ENCODE results near the gene SKIDA1.

DNA sequence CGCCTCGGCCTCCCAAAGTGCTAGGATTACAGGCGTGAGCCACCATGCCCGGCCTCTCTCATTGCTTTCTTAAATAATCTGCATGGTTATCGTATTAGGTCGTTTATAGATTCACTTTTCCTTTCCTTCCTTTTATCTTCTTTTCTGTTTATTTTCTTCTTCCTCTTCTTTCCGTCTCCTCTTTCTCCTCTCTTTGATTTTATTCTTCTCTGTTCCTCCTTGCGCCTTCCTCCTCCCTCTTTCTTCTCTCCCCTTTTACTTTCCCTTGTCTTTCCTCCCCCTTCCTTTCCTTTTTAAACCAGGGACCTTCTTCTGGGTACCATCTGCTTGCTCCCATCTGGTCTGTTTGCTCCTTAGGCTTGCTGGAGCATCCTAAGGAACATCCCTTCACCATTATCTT is 27.2 kb upstream of the SKIDA1 start:
- TF ChIP-seq GLIS3 (CRISPR knock-in tag; IDR thresholded peaks at IDR 0.05) (no peak), SNAI2 (CRISPR knock-in tag; IDR thresholded peaks at IDR 0.05) (no peak), ZFP3 (CRISPR knock-in tag; IDR thresholded peaks at IDR 0.05) (no peak), ISL1 (CRISPR knock-in tag; IDR thresholded peaks at IDR 0.05) (no peak), TCF4 (CRISPR knock-in tag; IDR thresholded peaks at IDR 0.05; ENCODE audit: borderline replicate concordance) (no peak), ZNF8 (CRISPR knock-in tag; IDR thresholded peaks at IDR 0.05) (no peak), ZFP30 (CRISPR knock-in tag; IDR thresholded peaks at IDR 0.05) (no peak)
- TF ChIP-seq, protein P1, sequence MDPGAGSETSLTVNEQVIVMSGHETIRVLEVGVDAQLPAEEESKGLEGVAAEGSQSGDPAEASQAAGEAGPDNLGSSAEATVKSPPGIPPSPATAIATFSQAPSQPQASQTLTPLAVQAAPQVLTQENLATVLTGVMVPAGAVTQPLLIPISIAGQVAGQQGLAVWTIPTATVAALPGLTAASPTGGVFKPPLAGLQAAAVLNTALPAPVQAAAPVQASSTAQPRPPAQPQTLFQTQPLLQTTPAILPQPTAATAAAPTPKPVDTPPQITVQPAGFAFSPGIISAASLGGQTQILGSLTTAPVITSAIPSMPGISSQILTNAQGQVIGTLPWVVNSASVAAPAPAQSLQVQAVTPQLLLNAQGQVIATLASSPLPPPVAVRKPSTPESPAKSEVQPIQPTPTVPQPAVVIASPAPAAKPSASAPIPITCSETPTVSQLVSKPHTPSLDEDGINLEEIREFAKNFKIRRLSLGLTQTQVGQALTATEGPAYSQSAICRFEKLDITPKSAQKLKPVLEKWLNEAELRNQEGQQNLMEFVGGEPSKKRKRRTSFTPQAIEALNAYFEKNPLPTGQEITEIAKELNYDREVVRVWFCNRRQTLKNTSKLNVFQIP (CRISPR knock-in tag; IDR thresholded peaks at IDR 0.05; ENCODE audit: borderline replicate concordance, low read depth): no peak
- TF ChIP-seq, protein P2, sequence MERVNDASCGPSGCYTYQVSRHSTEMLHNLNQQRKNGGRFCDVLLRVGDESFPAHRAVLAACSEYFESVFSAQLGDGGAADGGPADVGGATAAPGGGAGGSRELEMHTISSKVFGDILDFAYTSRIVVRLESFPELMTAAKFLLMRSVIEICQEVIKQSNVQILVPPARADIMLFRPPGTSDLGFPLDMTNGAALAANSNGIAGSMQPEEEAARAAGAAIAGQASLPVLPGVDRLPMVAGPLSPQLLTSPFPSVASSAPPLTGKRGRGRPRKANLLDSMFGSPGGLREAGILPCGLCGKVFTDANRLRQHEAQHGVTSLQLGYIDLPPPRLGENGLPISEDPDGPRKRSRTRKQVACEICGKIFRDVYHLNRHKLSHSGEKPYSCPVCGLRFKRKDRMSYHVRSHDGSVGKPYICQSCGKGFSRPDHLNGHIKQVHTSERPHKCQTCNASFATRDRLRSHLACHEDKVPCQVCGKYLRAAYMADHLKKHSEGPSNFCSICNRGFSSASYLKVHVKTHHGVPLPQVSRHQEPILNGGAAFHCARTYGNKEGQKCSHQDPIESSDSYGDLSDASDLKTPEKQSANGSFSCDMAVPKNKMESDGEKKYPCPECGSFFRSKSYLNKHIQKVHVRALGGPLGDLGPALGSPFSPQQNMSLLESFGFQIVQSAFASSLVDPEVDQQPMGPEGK (CRISPR knock-in tag; IDR thresholded peaks at IDR 0.05; ENCODE audit: borderline replicate concordance): no peak
